HUES64 (cell line): ENCODE measurements around the gene MRTFA.
"Not testable (repeated sequence)": the region's sequence is repeated elsewhere in the genome, so short reads cannot be mapped to it uniquely, and the experiment has no call there.

ENCODE experiments used
- H3K27ac ChIP-seq: 2 replicates; pipeline ENCODE4 v1.7.0; 2013; ENCODE audit warnings: low read depth, low read length, inconsistent platforms
- H3K27me3 ChIP-seq: 2 replicates; pipeline ENCODE4 v1.6.1; 2013; ENCODE audit warnings: mild to moderate bottlenecking, low read length; ENCODE audit not compliant: insufficient read depth
- H3K36me3 ChIP-seq: 2 replicates; pipeline ENCODE4 v1.6.1; 2013; ENCODE audit warnings: mild to moderate bottlenecking, low read length; ENCODE audit not compliant: insufficient read depth
- H3K4me1 ChIP-seq: 2 replicates; pipeline ENCODE4 v1.6.1; 2013; ENCODE audit warnings: mild to moderate bottlenecking, low read length, moderate library complexity; ENCODE audit not compliant: insufficient read depth
- H3K4me3 ChIP-seq: 2 replicates; pipeline ENCODE4 v1.5.1; 2013; ENCODE audit warnings: mild to moderate bottlenecking, low read length, moderate library complexity
- H3K9ac ChIP-seq: 2 replicates; pipeline ENCODE4 v1.6.1; 2013; ENCODE audit warnings: mild to moderate bottlenecking, low read depth, low read length
- H3K9me3 ChIP-seq: 2 replicates; pipeline ENCODE4 v1.6.1; 2013; ENCODE audit warnings: low read depth, low read length; ENCODE audit not compliant: insufficient read depth
- WGBS: fragments of 150-250, 120-280 bp; methylation state at CpG from one replicate; pipeline ENCODE4 v1.1.7; 2013; ENCODE audit warnings: missing lambda C conversion rate; 5-methylcytosine and 5-hydroxymethylcytosine counted together

The MRTFA gene

GRCh38 chr22:40625281-40625680, 11.2 kb downstream of the MRTFA start:
- H3K27me3 ChIP-seq, H3K27ac ChIP-seq, H3K4me3 ChIP-seq, H3K9me3 ChIP-seq, H3K9ac ChIP-seq, H3K4me1 ChIP-seq, H3K36me3 ChIP-seq: not testable (repeated sequence)
- 93% methylated on average over 3 of the region's 3 CpGs for WGBS

DNA sequence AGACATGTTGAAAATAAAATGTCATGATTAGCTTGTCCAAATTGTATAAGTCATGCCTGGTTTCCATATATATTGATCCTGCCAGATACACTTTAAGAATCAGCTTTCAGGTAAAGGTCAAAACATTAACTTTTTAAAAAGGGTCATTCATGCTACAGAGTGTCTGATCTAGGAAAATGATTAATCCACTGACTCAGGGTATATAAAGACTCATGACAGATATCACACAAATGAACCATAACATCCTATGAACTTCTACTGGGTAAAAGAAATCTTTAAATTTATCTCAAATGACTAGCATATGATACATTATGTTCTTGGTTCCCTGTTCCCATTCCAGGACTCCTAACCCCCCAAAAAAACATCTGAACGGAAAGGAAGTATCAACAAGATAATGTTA, 11.7 kb downstream of the MRTFA start:
- Histone ChIP-seq H3K4me1 (peaks cover 4% of the 10 kb centered on the region; the same call in 1 of the 2 replicates), H3K27me3 (no peaks in the 10 kb centered on the region), H3K9ac (no peak overlapping the region), H3K27ac (no peak overlapping the region), H3K4me3 (no peak overlapping the region), H3K9me3 (peaks cover 7% of the 10 kb centered on the region; the same call in 1 of the 2 replicates), H3K36me3 (no peaks in the 10 kb centered on the region)
- WGBS, result no CpG with 5 or more reads among the region's 1 CpG

GRCh38 chr22:40621309-40622151, 15.0 kb downstream of the MRTFA start:
- no peaks in the 10 kb centered on the region for H3K36me3 ChIP-seq
- H3K4me1 ChIP-seq, result 0 out of 2 replicates have a peak, but pooled peaks cover under 1% of the 10 kb centered on the region
- no peak overlapping the region for H3K4me3 ChIP-seq
- no peak overlapping the region for H3K27ac ChIP-seq
- WGBS, result 93% methylated on average over 9 of the region's 9 CpGs
- peaks cover 10% of the 10 kb centered on the region; the same call in 1 of the 2 replicates for H3K9me3 ChIP-seq
- H3K9ac ChIP-seq, result no peak overlapping the region
- H3K27me3 ChIP-seq, result no peaks in the 10 kb centered on the region

- 97% methylated on average over 1 of the region's 1 CpG for WGBS
- H3K4me3 ChIP-seq, result no peak overlapping the region
- no peaks in the 10 kb centered on the region for H3K36me3 ChIP-seq
- H3K27me3 ChIP-seq, result no peaks in the 10 kb centered on the region
- no peak overlapping the region for H3K27ac ChIP-seq
- peaks cover 10% of the 10 kb centered on the region; the same call in 1 of the 2 replicates for H3K9me3 ChIP-seq
- 0 out of 2 replicates have a peak, but pooled peaks cover 4% of the 10 kb centered on the region for H3K4me1 ChIP-seq
- H3K9ac ChIP-seq, result no peak overlapping the region
Observed at GRCh38 chr22:40620464-40621046, 16.0 kb downstream of the MRTFA start.

DNA sequence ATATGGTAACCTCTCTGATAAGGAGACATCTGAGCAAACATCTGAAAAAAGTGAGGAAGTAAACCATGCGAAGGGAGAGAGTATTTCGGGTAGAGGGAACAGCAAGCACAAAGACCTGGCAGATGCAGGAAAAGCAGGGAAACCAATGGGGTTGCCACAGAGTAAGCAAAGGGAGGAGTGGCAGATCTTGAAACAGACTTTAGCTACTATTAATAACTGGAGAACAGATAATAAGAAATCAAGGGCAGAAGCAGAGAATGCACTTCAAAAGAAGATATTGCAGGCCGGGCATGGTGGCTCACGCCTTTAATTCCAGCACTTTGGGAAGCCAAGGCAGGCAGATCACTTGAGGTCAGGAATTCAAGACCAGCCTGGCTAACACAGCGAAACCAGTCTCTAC, 18.1 kb downstream of the MRTFA start:
- Histone ChIP-seq H3K36me3 (no peaks in the 10 kb centered on the region), H3K27me3 (no peaks in the 10 kb centered on the region), H3K4me3 (no peak overlapping the region), H3K4me1 (0 out of 2 replicates have a peak, but pooled peaks cover 4% of the 10 kb centered on the region), H3K9me3 (peaks cover 10% of the 10 kb centered on the region; the same call in 1 of the 2 replicates), H3K9ac (no peak overlapping the region), H3K27ac (no peak overlapping the region)
- WGBS, result 97% methylated on average over 5 of the region's 5 CpGs

GRCh38 chr22:40616578-40616977, 19.9 kb downstream of the MRTFA start:
- peaks cover 8% of the 10 kb centered on the region; the same call in 1 of the 2 replicates for H3K9me3 ChIP-seq
- WGBS, result 79% methylated on average over 5 of the region's 5 CpGs
- no peaks in the 10 kb centered on the region for H3K27me3 ChIP-seq
- H3K36me3 ChIP-seq, result no peaks in the 10 kb centered on the region
- no peak overlapping the region for H3K9ac ChIP-seq
- 0 out of 2 replicates have a peak, but pooled peaks cover 4% of the 10 kb centered on the region for H3K4me1 ChIP-seq
- no peak overlapping the region for H3K27ac ChIP-seq
- H3K4me3 ChIP-seq, result no peak overlapping the region

DNA sequence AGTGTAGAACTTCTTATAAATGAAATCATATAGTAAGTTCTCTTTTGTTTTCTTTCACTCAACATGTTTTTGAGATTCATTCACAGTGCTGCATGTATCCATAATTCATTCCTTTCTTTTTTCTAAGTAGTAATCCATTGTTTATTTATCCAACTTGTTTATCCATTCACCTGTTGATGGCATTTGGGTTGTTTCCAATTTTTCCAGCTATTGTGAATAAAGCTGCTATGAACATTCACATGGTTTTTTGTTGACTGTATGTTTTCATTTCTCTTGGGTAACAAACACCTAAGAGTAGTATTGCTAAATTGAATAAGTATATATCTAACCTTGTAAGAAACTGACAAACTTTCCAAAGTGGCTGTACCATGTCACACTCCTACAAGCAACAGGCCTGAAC, 23.5 kb downstream of the MRTFA start:
- Histone ChIP-seq H3K36me3 (no peaks in the 10 kb centered on the region), H3K4me3 (no peak overlapping the region), H3K27me3 (no peaks in the 10 kb centered on the region), H3K9me3 (peaks cover 3% of the 10 kb centered on the region; the same call in 1 of the 2 replicates), H3K4me1 (peaks cover 4% of the 10 kb centered on the region; the same call in 1 of the 2 replicates), H3K27ac (no peak overlapping the region), H3K9ac (no peak overlapping the region)

GRCh38 chr22:40612291-40612751, 24.2 kb downstream of the MRTFA start:
- Histone ChIP-seq H3K27ac (no peak overlapping the region), H3K9ac (no peak overlapping the region), H3K36me3 (no peaks in the 10 kb centered on the region), H3K27me3 (no peaks in the 10 kb centered on the region), H3K4me1 (peaks cover 8% of the 10 kb centered on the region), H3K9me3 (no peaks in the 10 kb centered on the region), H3K4me3 (no peak overlapping the region)
- WGBS, result 92% methylated on average over 4 of the region's 4 CpGs

- Histone ChIP-seq H3K9me3 (no peaks in the 10 kb centered on the region), H3K4me3 (no peak overlapping the region), H3K36me3 (no peaks in the 10 kb centered on the region), H3K4me1 (peaks cover 15% of the 10 kb centered on the region), H3K27me3 (no peaks in the 10 kb centered on the region), H3K27ac (no peak overlapping the region), H3K9ac (no peak overlapping the region)
Observed at GRCh38 chr22:40611606-40612005, 24.9 kb downstream of the MRTFA start.

DNA sequence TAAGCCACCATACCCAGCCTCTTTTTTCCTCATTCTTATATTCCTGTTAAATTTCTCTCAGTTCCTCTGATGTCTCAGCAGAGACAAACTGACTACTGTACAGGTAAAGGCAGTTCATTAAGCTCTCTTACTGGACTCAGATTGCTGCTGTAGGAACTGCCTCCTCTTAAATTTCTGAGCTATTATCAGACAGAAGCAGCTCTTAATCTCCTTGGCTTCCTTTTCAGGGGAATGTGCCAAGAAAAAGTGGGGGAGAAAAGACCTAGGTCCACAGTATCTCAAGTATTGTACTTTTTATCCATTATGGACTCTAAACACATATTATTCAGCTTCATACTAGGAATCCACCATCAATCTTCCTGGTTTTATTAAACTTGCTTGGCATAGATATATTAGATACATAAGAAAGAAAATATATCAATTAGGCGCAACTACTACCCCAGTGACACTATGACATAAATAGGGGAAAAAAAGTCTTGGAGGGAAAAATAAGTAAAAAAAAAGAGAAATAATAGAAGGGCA, 26.1 kb downstream of the MRTFA start:
- no CpG with 5 or more reads among the region's 1 CpG for WGBS
- Histone ChIP-seq H3K9ac (no peak overlapping the region), H3K36me3 (no peaks in the 10 kb centered on the region), H3K4me1 (peaks cover 21% of the 10 kb centered on the region), H3K27me3 (no peaks in the 10 kb centered on the region), H3K4me3 (no peak overlapping the region), H3K27ac (no peak overlapping the region), H3K9me3 (no peaks in the 10 kb centered on the region)

- H3K9me3 ChIP-seq, result no peaks in the 10 kb centered on the region
- no peak overlapping the region for H3K27ac ChIP-seq
- H3K4me1 ChIP-seq, result peaks cover 21% of the 10 kb centered on the region
- H3K4me3 ChIP-seq, result no peak overlapping the region
- no peak overlapping the region for H3K9ac ChIP-seq
- WGBS, result 92% methylated on average over 3 of the region's 3 CpGs
- no peaks in the 10 kb centered on the region for H3K27me3 ChIP-seq
- H3K36me3 ChIP-seq, result no peaks in the 10 kb centered on the region
Observed at GRCh38 chr22:40609216-40609615, 27.3 kb downstream of the MRTFA start.
